Suppressor macrophage (primary cell): ENCODE data around the gene TEX52.
"Not testable (repeated sequence)": the region's sequence is repeated elsewhere in the genome, so short reads cannot be mapped to it uniquely, and the experiment has no call there.

Experiments
- DNase-seq, 4 experiments: peaks; one replicate each; pipeline ENCODE4 v3.0.0-alpha.2; 2020 to 2022
- total RNA-seq, 17 experiments: gene quantifications; one replicate each; lab custom pipeline; 2026; ENCODE audit warnings: mixed read lengths in 6 of 17, inconsistent platforms in 3 of 17; lab: John Stamatoyannopoulos, UW

The TEX52 gene
- total RNA-seq, result 0 to 0.88 (median 0) reads per million in 17 experiments

- DNase-seq, result no peak
Observed at GRCh38 chr12:2857021-2857431, at the start of gene TEX52. TEX52 (minus strand) TSS chr12:2857039; CDS start chr12:2857026, 13 bp downstream.

- no peak for DNase-seq
Observed at GRCh38 chr12:2904260-2904659, 47.4 kb upstream of the TEX52 start.

GRCh38 chr12:2902272-2902880 lies 45.5 kb upstream of the TEX52 start:
- no peak for DNase-seq

GRCh38 chr12:2900642-2901041 lies 43.8 kb upstream of the TEX52 start:
- DNase-seq, result no peak

- DNase-seq, result no peak
Observed at GRCh38 chr12:2897418-2897817, 40.6 kb upstream of the TEX52 start.

GRCh38 chr12:2895511-2895910 lies 38.7 kb upstream of the TEX52 start:
- DNase-seq, result no peak

GRCh38 chr12:2895051-2895451 lies 38.2 kb upstream of the TEX52 start:
- DNase-seq, result no peak

GRCh38 chr12:2893007-2893406 lies 36.2 kb upstream of the TEX52 start:
- no peak for DNase-seq

GRCh38 chr12:2892246-2892645 lies 35.4 kb upstream of the TEX52 start:
- DNase-seq, result no peak

- DNase-seq, result peak; percentile 24 to 49 (median 36)
Observed at GRCh38 chr12:2891240-2892053, 34.6 kb upstream of the TEX52 start.

- peak; percentile 98 to 99 (median 98) for DNase-seq
Observed at GRCh38 chr12:2890388-2891239, 33.8 kb upstream of the TEX52 start, which contains the start of gene TULP3. TULP3 (plus strand) TSS chr12:2890891; CDS start chr12:2890948, 57 bp downstream.

- DNase-seq, result peak in 1 of 4 experiments; percentile 7
Observed at GRCh38 chr12:2890001-2890387, 33.2 kb upstream of the TEX52 start.

GRCh38 chr12:2886768-2887450 lies 30.1 kb upstream of the TEX52 start:
- no peak for DNase-seq

- DNase-seq, result no peak
Observed at GRCh38 chr12:2884810-2885209, 28.0 kb upstream of the TEX52 start.

GRCh38 chr12:2879853-2880252 lies 23.0 kb upstream of the TEX52 start:
- no peak for DNase-seq

GRCh38 chr12:2877953-2878732 lies 21.3 kb upstream of the TEX52 start:
- DNase-seq, result peak; percentile 74 to 91 (median 83)

- peak; percentile 92 to 96 (median 94) for DNase-seq
Observed at GRCh38 chr12:2877047-2877952, 20.5 kb upstream of the TEX52 start, which contains the start of the genes FOXM1 and RHNO1. FOXM1 (minus strand) TSS chr12:2877174; CDS start chr12:2874478, 2,696 bp downstream. RHNO1 (plus strand) TSS chr12:2877223; CDS start chr12:2885367, 8,144 bp downstream.

GRCh38 chr12:2876431-2877046 lies 19.7 kb upstream of the TEX52 start:
- DNase-seq, result peak in 3 of 4 experiments; percentile 14 to 26 (median 16)

GRCh38 chr12:2868986-2869632 lies 12.3 kb upstream of the TEX52 start:
- DNase-seq, result not testable (repeated sequence)
